Upper lobe of right lung (tissue), 1 donor: ENCODE data around the gene TRAPPC6A. TPM values are rescaled to one million over a fixed set of nuclear protein-coding genes. Genes with fewer than 3 reads are reported as not detected.

ENCODE experiments used
- ATAC-seq: fragments of 200-7000 bp; cut with Tn5 transposase; one replicate; pipeline ENCODE4 v1.9.1; 2020; ENCODE audit warnings: mild to moderate bottlenecking, moderate library complexity
- DNase-seq: peaks from one replicate; pipeline ENCODE4 v3.0.0-alpha.2; 2020
- H3K27ac ChIP-seq: fragments of 200-600 bp; one replicate; pipeline ENCODE4 v1.8.0; 2022
- H3K27me3 ChIP-seq: fragments of 200-600 bp; one replicate; pipeline ENCODE4 v1.8.0; 2022; ENCODE audit warnings: mild to moderate bottlenecking
- H3K36me3 ChIP-seq: fragments of 200-600 bp; one replicate; pipeline ENCODE4 v1.8.0; 2022
- H3K4me1 ChIP-seq: fragments of 200-600 bp; one replicate; pipeline ENCODE4 v1.8.0; 2022
- H3K4me3 ChIP-seq: fragments of 200-600 bp; one replicate; pipeline ENCODE4 v1.8.0; 2022; ENCODE audit warnings: mild to moderate bottlenecking
- H3K9me3 ChIP-seq: fragments of 200-600 bp; one replicate; pipeline ENCODE4 v1.8.0; 2022
- CTCF ChIP-seq: fragments of 200-600 bp; IDR thresholded peaks from one replicate; pipeline ENCODE4 v1.8.0; 2022; ENCODE audit warnings: antibody characterized with exemption
- intact Hi-C: fragments of 100-400 bp; cut with DNase I; formaldehyde crosslinking; loops from one replicate; pipeline ENCODE4 v1.11.0; 2022
- total RNA-seq: library from RNA; stranded (reverse); fragmentation: NEBNext Ultra II Directional; extraction: Animal tissue kit (Norgen Biotek cat#: 25700); gene quantifications from one replicate; pipeline ENCODE4 v1.2.1, GENCODE V29; 2021
- donor health status: DM: no; HTN: yes; CAD: no; lungs with severe emphysema.

Gene TRAPPC6A
- total RNA-seq, 1 donor from 2014 or later, result 16.9 TPM

DNA sequence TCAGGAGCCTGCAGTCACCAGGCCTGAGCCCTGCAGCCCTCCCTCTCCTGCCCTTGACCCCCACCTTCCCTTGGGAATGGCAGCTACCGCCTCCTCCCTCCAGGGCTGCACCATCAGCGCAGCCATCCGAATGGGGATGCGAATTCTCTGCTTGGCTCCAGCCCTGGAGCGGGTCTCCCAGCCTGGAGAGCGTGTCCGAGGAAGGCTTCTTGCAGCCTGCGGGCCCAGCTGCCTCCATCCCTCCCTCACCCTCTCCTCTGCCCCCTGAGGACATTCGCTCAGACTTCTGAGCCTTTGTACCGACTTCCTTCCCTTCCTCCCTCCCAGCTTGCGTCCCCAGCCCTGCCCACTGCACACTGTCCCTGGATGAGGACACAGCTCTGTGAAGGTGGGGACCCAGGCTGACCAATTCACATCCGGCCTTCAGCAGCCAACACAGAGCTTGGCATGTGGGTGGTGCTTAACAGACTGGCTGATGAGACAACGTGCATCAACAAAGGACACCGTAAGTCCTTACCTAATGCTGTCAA, 11.2 kb downstream of the TRAPPC6A start:
- H3K9me3 ChIP-seq, result no peaks in the 10 kb centered on the region
- ATAC-seq, result no peak
- no peak for TF ChIP-seq CTCF
- no peak for DNase-seq
- no peak overlapping the region for H3K27ac ChIP-seq
- H3K27me3 ChIP-seq, result no peaks in the 10 kb centered on the region
- no peaks in the 10 kb centered on the region for H3K36me3 ChIP-seq
- H3K4me3 ChIP-seq, result no peak overlapping the region
- intact Hi-C loops, result no loop called here
- H3K4me1 ChIP-seq, result peaks cover 21% of the 10 kb centered on the region

- no peaks in the 10 kb centered on the region for H3K9me3 ChIP-seq
- peak; percentile 80 for ATAC-seq
- intact Hi-C loops, result no loop called here
- H3K4me3 ChIP-seq, result no peak overlapping the region
- H3K27me3 ChIP-seq, result peaks cover 12% of the 10 kb centered on the region
- H3K36me3 ChIP-seq, result no peaks in the 10 kb centered on the region
- peak; percentile 89 for DNase-seq
- peaks cover 11% of the 10 kb centered on the region for H3K4me1 ChIP-seq
- TF ChIP-seq CTCF, result no peak
- H3K27ac ChIP-seq, result no peak overlapping the region
Observed at GRCh38 chr19:45164577-45165335, 13.3 kb downstream of the TRAPPC6A start.

GRCh38 chr19:45163751-45164460, 14.1 kb downstream of the TRAPPC6A start:
- ATAC-seq, result no peak
- H3K27ac ChIP-seq, result no peak overlapping the region
- H3K9me3 ChIP-seq, result no peaks in the 10 kb centered on the region
- no peak for TF ChIP-seq CTCF
- H3K4me3 ChIP-seq, result no peak overlapping the region
- peaks cover 18% of the 10 kb centered on the region for H3K27me3 ChIP-seq
- DNase-seq, result no peak
- H3K36me3 ChIP-seq, result no peaks in the 10 kb centered on the region
- intact Hi-C loops, result no loop called here
- peaks cover 11% of the 10 kb centered on the region for H3K4me1 ChIP-seq

DNA sequence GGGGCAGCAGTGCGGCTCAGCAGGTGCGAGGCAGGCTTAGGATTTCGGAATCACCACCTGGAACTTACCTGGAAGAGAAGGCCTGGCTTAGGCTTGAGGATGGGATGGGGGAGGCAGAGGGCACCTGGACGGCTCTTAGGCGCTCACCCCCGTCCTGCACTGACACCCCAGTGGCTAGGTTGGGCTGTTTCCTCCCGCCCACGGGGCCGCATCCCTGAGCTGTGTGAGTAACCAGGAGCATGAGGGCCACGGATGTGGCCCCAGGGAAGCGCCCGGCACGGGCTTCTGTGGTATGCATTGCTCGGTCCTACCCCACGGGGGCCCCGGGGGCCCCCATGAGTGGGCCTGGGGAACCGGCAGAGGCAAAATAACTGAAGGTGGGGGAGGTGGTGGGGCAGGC, 14.9 kb downstream of the TRAPPC6A start:
- Histone ChIP-seq H3K4me1 (peaks cover 11% of the 10 kb centered on the region), H3K4me3 (no peak overlapping the region), H3K9me3 (no peaks in the 10 kb centered on the region), H3K27ac (no peak overlapping the region), H3K27me3 (peaks cover 26% of the 10 kb centered on the region), H3K36me3 (no peaks in the 10 kb centered on the region)
- TF ChIP-seq CTCF, result no peak
- ATAC-seq (no peak), DNase-seq (no peak)
- intact Hi-C loops, result no loop called here

DNA sequence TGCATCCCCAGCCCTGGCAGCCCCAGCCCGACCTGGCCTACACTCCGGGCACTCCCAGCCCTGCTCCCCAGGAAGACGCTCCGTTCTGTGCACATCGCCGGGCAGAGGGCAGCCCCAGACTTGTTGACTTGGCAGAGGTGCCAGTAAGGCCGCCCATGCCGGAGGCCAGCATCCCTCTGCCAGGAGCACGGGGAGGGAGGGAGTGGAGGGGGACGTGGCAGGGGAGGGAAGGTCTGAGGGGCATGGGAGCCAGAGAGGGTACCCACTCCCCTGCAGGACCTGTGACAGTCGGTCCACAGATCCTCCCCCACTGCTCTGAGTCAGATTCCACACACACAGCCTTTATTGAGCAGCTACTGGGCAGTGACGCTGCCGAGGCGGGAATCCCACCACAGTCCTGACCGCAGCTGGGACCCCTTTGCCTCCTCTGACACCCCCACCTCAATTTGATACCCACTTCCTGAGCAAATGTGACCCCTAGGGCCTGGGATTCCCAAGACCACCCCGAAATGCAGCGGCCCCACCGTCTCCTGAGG, 15.4 kb downstream of the TRAPPC6A start:
- DNase-seq (no peak), ATAC-seq (no peak)
- intact Hi-C loops, result no loop called here
- Histone ChIP-seq H3K9me3 (no peaks in the 10 kb centered on the region), H3K27ac (no peak overlapping the region), H3K36me3 (no peaks in the 10 kb centered on the region), H3K4me1 (peaks cover 11% of the 10 kb centered on the region), H3K27me3 (peaks cover 27% of the 10 kb centered on the region), H3K4me3 (no peak overlapping the region)
- TF ChIP-seq CTCF, result no peak
